ENCODE data around the gene USH1G.
A peak's percentile ranks its signal among the peaks of the same experiment; 100 is the strongest.

Gene USH1G

GRCh38 chr17:74957935-74958740, 35.1 kb upstream of the USH1G start:
- peak; percentile 69 for DNase-seq (ENCODE audit: low spot score)
- Histone ChIP-seq H2BK12ac (ENCODE audit: low read length) (peak overlapping the region; percentile 46), H3K4ac (ENCODE audit: low read length) (peak overlapping the region; percentile 66)

GRCh38 chr17:74956093-74956492, 33.0 kb upstream of the USH1G start:
- no peak overlapping the region for H4K8ac ChIP-seq (ENCODE audit: low read depth, low read length)
- WGBS, 2 donors (ENCODE audit: extremely low coverage in 2 of 2, insufficient read length in 2 of 2, insufficient replicate concordance in 1 of 2), result no CpG with 5 or more reads among the region's 4 CpGs
- no peak overlapping the region for H3K27ac ChIP-seq (replicated peaks; ENCODE audit: low read length)
- H3K4me2 ChIP-seq (ENCODE audit: insufficient read depth, low read length, poor library complexity, severe bottlenecking), result no peak overlapping the region
- H2BK15ac ChIP-seq (ENCODE audit: low read length), result no peak overlapping the region
- H4K91ac ChIP-seq (ENCODE audit: low read depth, low read length, poor library complexity), result no peak overlapping the region
- no peak overlapping the region for H2BK12ac ChIP-seq (ENCODE audit: low read length)
- no peak overlapping the region for H2BK120ac ChIP-seq (ENCODE audit: low read depth, low read length)
- no peak overlapping the region for H2BK5ac ChIP-seq (ENCODE audit: low read length)
- no peak overlapping the region for H3K18ac ChIP-seq (ENCODE audit: low read length)
- H3K36me3 ChIP-seq (replicated peaks in 1 of 2; ENCODE audit: control insufficient read depth in 2 of 2, insufficient read depth in 2 of 2, low read length in 2 of 2), result no peaks in the 10 kb centered on the region
- no peaks in the 10 kb centered on the region for H3K79me1 ChIP-seq (ENCODE audit: low read depth, low read length)
- H3K9me3 ChIP-seq (replicated peaks in 1 of 2; ENCODE audit: control insufficient read depth in 2 of 2, insufficient read depth in 1 of 2, low read depth in 1 of 2, low read length in 2 of 2), result peaks cover 0 to 1% of the 10 kb centered on the region in 2 donors
- no peak overlapping the region for H3K4ac ChIP-seq (ENCODE audit: low read length)
- no peak for DNase-seq (ENCODE audit: low spot score)
- H3K4me1 ChIP-seq (ENCODE audit: control insufficient read depth in 2 of 2, insufficient read depth in 1 of 2, low read depth in 1 of 2, low read length in 2 of 2), result no peaks in the 10 kb centered on the region
- peak overlapping the region; percentile 48 for H3K23ac ChIP-seq (ENCODE audit: low read depth, low read length, poor library complexity)
- H2AK5ac ChIP-seq (ENCODE audit: low read depth, low read length), result no peak overlapping the region
- no peak overlapping the region for H2AFZ ChIP-seq (ENCODE audit: low read length)
- H3K4me3 ChIP-seq (ENCODE audit: low read length in 2 of 2), result no peak overlapping the region
- H3K27me3 ChIP-seq (ENCODE audit: control insufficient read depth in 3 of 3, insufficient read depth in 3 of 3, low read depth in 1 of 3, low read length in 3 of 3), result peaks cover 0 to 54% (median 11%) of the 10 kb centered on the region in 3 experiments
- no peak overlapping the region for H3K9ac ChIP-seq (ENCODE audit: low read depth, low read length, poor library complexity)
- no peak overlapping the region for H3K14ac ChIP-seq (ENCODE audit: low read length)

More at GRCh38 chr17:74957935-74958740, 35.1 kb upstream of the USH1G start:
- H2BK15ac ChIP-seq (ENCODE audit: low read length), result peak overlapping the region; percentile 62
- no peak overlapping the region for H4K91ac ChIP-seq (ENCODE audit: low read depth, low read length, poor library complexity)
- peak overlapping the region; percentile 76 for H4K8ac ChIP-seq (ENCODE audit: low read depth, low read length)
- H3K27ac ChIP-seq (replicated peaks; ENCODE audit: low read length), result no peak overlapping the region
- H2BK5ac ChIP-seq (ENCODE audit: low read length), result no peak overlapping the region
- peak overlapping the region; percentile 63 for H2AFZ ChIP-seq (ENCODE audit: low read length)
- no peaks in the 10 kb centered on the region for H3K4me1 ChIP-seq (ENCODE audit: control insufficient read depth in 2 of 2, insufficient read depth in 1 of 2, low read depth in 1 of 2, low read length in 2 of 2)
- peaks cover 0 to 1% of the 10 kb centered on the region in 2 donors for H3K9me3 ChIP-seq (replicated peaks in 1 of 2; ENCODE audit: control insufficient read depth in 2 of 2, insufficient read depth in 1 of 2, low read depth in 1 of 2, low read length in 2 of 2)
- H3K4me3 ChIP-seq (ENCODE audit: low read length in 2 of 2), result no peak overlapping the region
- H2AK5ac ChIP-seq (ENCODE audit: low read depth, low read length), result peak overlapping the region; percentile 98
- no peak overlapping the region for H3K9ac ChIP-seq (ENCODE audit: low read depth, low read length, poor library complexity)
- peak overlapping the region; percentile 76 for H3K14ac ChIP-seq (ENCODE audit: low read length)
- H3K79me1 ChIP-seq (ENCODE audit: low read depth, low read length), result no peaks in the 10 kb centered on the region
- no peak overlapping the region for H2BK120ac ChIP-seq (ENCODE audit: low read depth, low read length)
- no peak overlapping the region for H3K4me2 ChIP-seq (ENCODE audit: insufficient read depth, low read length, poor library complexity, severe bottlenecking)
- peak overlapping the region; percentile 92 for H3K23ac ChIP-seq (ENCODE audit: low read depth, low read length, poor library complexity)
- no CpG with 5 or more reads among the region's 33 CpGs for WGBS, 2 donors (ENCODE audit: extremely low coverage in 2 of 2, insufficient read length in 2 of 2, insufficient replicate concordance in 1 of 2)
- H3K27me3 ChIP-seq (ENCODE audit: control insufficient read depth in 3 of 3, insufficient read depth in 3 of 3, low read depth in 1 of 3, low read length in 3 of 3), result peaks cover 0 to 49% (median 11%) of the 10 kb centered on the region in 3 experiments
- no peaks in the 10 kb centered on the region for H3K36me3 ChIP-seq (replicated peaks in 1 of 2; ENCODE audit: control insufficient read depth in 2 of 2, insufficient read depth in 2 of 2, low read length in 2 of 2)
- peak overlapping the region; percentile 59 for H3K18ac ChIP-seq (ENCODE audit: low read length)

- H3K9me3 ChIP-seq (replicated peaks in 1 of 2; ENCODE audit: control insufficient read depth in 2 of 2, insufficient read depth in 1 of 2, low read depth in 1 of 2, low read length in 2 of 2), result peaks cover 0 to 1% of the 10 kb centered on the region in 2 donors
- no peak overlapping the region for H3K9ac ChIP-seq (ENCODE audit: low read depth, low read length, poor library complexity)
- H3K4me3 ChIP-seq (ENCODE audit: low read length in 2 of 2), result no peak overlapping the region
- no peak overlapping the region for H2AK5ac ChIP-seq (ENCODE audit: low read depth, low read length)
- H2AFZ ChIP-seq (ENCODE audit: low read length), result no peak overlapping the region
- no peaks in the 10 kb centered on the region for H3K4me1 ChIP-seq (ENCODE audit: control insufficient read depth in 2 of 2, insufficient read depth in 1 of 2, low read depth in 1 of 2, low read length in 2 of 2)
- H2BK15ac ChIP-seq (ENCODE audit: low read length), result no peak overlapping the region
- H2BK5ac ChIP-seq (ENCODE audit: low read length), result no peak overlapping the region
- DNase-seq (ENCODE audit: low spot score), result no peak
- no peak overlapping the region for H2BK120ac ChIP-seq (ENCODE audit: low read depth, low read length)
- H4K8ac ChIP-seq (ENCODE audit: low read depth, low read length), result no peak overlapping the region
- no CpG with 5 or more reads among the region's 13 CpGs for WGBS, 2 donors (ENCODE audit: extremely low coverage in 2 of 2, insufficient read length in 2 of 2, insufficient replicate concordance in 1 of 2)
- H3K4me2 ChIP-seq (ENCODE audit: insufficient read depth, low read length, poor library complexity, severe bottlenecking), result no peak overlapping the region
- H3K27ac ChIP-seq (replicated peaks; ENCODE audit: low read length), result no peak overlapping the region
- no peak overlapping the region for H3K18ac ChIP-seq (ENCODE audit: low read length)
- H3K4ac ChIP-seq (ENCODE audit: low read length), result no peak overlapping the region
- no peak overlapping the region for H3K14ac ChIP-seq (ENCODE audit: low read length)
- no peak overlapping the region for H3K23ac ChIP-seq (ENCODE audit: low read depth, low read length, poor library complexity)
- no peaks in the 10 kb centered on the region for H3K36me3 ChIP-seq (replicated peaks in 1 of 2; ENCODE audit: control insufficient read depth in 2 of 2, insufficient read depth in 2 of 2, low read length in 2 of 2)
- no peak overlapping the region for H2BK12ac ChIP-seq (ENCODE audit: low read length)
- H3K79me1 ChIP-seq (ENCODE audit: low read depth, low read length), result no peaks in the 10 kb centered on the region
- H4K91ac ChIP-seq (ENCODE audit: low read depth, low read length, poor library complexity), result no peak overlapping the region
- peaks cover 0 to 56% (median 10%) of the 10 kb centered on the region in 3 experiments for H3K27me3 ChIP-seq (ENCODE audit: control insufficient read depth in 3 of 3, insufficient read depth in 3 of 3, low read depth in 1 of 3, low read length in 3 of 3)
These were observed 31.8 kb upstream of the USH1G start for GRCh38 chr17:74954665-74955421.

- no peak overlapping the region for H4K91ac ChIP-seq (ENCODE audit: low read depth, low read length, poor library complexity)
These were observed 31.1 kb upstream of the USH1G start for GRCh38 chr17:74954115-74954514.

More at GRCh38 chr17:74954115-74954514, 31.1 kb upstream of the USH1G start:
- Histone ChIP-seq H2BK5ac (ENCODE audit: low read length) (no peak overlapping the region), H3K14ac (ENCODE audit: low read length) (peak overlapping the region; percentile 56), H3K23ac (ENCODE audit: low read depth, low read length, poor library complexity) (peak overlapping the region; percentile 12), H3K79me1 (ENCODE audit: low read depth, low read length) (no peaks in the 10 kb centered on the region), H3K36me3 (replicated peaks in 1 of 2; ENCODE audit: control insufficient read depth in 2 of 2, insufficient read depth in 2 of 2, low read length in 2 of 2) (no peaks in the 10 kb centered on the region), H3K9me3 (replicated peaks in 1 of 2; ENCODE audit: control insufficient read depth in 2 of 2, insufficient read depth in 1 of 2, low read depth in 1 of 2, low read length in 2 of 2) (no peaks in the 10 kb centered on the region), H4K8ac (ENCODE audit: low read depth, low read length) (peak overlapping the region; percentile 65), H2AK5ac (ENCODE audit: low read depth, low read length) (peak overlapping the region; percentile 37), H3K27ac (replicated peaks; ENCODE audit: low read length) (no peak overlapping the region), H3K9ac (ENCODE audit: low read depth, low read length, poor library complexity) (no peak overlapping the region), H3K4me2 (ENCODE audit: insufficient read depth, low read length, poor library complexity, severe bottlenecking) (no peak overlapping the region), H3K4me1 (ENCODE audit: control insufficient read depth in 2 of 2, insufficient read depth in 1 of 2, low read depth in 1 of 2, low read length in 2 of 2) (no peaks in the 10 kb centered on the region), H2BK15ac (ENCODE audit: low read length) (no peak overlapping the region), H3K4ac (ENCODE audit: low read length) (no peak overlapping the region), H2BK12ac (ENCODE audit: low read length) (no peak overlapping the region), H3K4me3 (ENCODE audit: low read length in 2 of 2) (no peak overlapping the region), H3K18ac (ENCODE audit: low read length) (no peak overlapping the region), H3K27me3 (ENCODE audit: control insufficient read depth in 3 of 3, insufficient read depth in 3 of 3, low read depth in 1 of 3, low read length in 3 of 3) (peaks cover 0 to 58% (median 3%) of the 10 kb centered on the region in 3 experiments), H2AFZ (ENCODE audit: low read length) (no peak overlapping the region), H2BK120ac (ENCODE audit: low read depth, low read length) (no peak overlapping the region)
- WGBS, 2 donors (ENCODE audit: extremely low coverage in 2 of 2, insufficient read length in 2 of 2, insufficient replicate concordance in 1 of 2), result no CpG with 5 or more reads among the region's 15 CpGs
- no peak for DNase-seq (ENCODE audit: low spot score)

All from neuronal stem cell (in vitro differentiated cells).